HG02885 (cell line): ENCODE results near the gene SLC7A9.

Experiments
- ATAC-seq: cut with Tn5 transposase; IDR thresholded peaks from one replicate; pipeline ENCODE4 v1.9.1; 2021; ENCODE audit warnings: mild to moderate bottlenecking; ENCODE audit not compliant: unreplicated experiment, poor library complexity

SLC7A9 gene

DNA sequence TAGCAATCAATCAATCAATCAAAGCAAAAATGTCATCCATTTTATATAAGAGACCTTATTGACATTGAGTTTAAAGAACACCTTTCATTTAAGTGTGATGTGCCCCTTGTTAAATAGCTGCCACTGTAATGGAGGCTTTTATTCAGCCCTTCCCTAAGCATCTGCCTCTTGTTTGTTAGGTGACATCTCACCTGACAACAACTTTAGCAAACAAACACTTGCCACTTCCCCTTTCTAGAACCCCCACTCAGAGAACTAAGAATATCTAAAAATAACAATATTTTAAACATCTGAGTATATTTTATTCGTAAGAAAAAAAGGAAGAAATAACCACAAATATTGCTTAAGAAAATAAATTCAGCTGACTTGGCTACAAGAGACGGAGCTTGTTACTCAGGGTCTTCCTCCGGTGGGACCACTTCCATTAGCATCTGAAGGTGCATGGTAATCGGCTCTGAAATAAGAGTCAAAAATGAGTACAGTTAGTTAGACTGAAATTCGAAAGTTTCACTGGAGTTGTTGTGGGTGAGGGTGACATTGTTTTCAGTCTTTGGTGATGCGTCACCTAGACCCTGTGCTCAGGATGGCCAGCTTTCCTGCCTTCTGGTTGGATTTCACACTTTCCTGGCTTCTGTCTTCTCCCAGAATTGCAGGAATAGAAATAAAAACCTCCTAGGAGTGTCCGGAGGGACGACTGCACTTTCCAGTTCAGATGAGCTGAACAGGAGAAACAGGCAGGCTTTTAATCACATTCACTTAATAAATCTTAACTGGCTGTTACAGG, 39.1 kb downstream of the SLC7A9 start:
- ATAC-seq, result no peak

DNA sequence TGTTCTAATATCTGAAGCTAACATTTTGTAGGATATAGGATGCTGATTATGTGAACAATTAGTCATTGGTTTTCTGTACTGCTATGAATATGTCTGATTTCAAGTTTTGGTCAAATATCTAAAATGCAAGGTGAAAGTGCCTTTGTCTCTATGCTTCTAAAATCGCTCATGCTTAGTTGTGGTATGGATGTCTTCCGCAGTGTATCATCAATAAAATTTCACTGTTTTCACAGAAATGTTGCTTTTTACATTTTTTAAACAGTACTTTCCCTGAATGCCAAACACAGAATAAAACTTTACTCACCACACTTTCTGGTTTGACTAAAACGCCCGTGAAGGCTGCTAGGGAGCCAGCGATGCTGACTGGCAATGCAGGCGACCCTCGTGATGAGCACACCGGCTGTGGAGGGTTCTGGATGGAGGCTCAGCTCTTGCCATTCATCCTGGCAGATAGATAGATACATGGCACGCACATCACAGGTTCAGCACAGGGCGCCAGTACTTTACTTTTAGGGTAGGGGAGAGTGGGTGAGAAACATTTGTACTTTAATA, 40.1 kb downstream of the SLC7A9 start:
- no peak for ATAC-seq

DNA sequence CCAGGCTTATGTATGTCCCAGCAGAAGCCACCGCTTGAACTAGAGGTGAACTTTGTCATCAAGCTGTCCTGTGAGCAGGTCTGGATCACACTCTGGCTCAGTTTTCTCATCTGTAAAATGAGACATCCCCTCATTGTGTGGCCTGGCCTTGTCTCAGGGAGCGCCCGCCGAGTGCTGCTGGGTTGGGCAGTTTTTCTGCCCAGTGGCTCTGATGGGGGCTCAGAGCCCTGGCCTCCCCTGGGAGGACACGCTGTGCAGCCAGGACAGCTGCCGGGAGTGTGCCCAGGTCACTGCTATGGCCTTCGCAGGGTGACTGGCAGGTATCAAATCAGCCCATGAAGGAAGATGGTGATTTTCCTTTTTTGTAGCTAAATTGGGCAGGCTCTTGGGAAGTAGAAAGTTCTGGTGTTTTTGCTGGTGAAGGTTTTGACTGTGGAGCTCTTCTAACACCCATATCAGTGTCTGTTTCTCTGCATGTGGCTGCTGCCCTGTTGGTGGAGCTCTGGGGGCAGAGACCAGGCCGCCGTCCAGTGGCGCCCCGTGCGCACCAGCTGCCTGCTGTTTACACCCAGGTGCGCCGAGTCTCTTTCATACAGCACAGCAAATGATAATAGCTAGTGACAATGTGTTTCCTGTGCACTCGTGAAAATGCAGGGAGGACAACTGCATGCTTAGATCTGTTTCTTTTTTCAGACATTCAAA, 40.8 kb downstream of the SLC7A9 start:
- ATAC-seq, result no peak

DNA sequence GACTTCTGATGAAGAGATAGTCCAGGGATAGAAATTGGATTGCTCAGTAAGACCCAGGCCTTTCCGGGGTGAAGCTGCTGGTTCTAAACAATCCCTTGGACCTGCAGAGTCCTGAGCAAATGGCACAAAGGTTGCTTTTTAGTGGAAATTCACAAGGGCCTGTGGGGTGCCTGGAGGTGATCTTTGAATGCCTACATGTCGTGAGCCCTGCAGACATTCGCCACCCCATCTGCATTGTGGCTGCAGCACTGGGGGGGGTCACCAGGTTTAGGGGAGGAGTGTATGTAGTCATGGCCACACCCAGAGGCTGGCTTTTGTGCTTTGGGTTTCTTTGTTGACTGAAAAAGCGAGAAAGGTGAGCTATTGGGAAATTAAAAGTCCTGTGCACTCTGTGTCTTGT, 41.4 kb downstream of the SLC7A9 start:
- no peak for ATAC-seq

DNA sequence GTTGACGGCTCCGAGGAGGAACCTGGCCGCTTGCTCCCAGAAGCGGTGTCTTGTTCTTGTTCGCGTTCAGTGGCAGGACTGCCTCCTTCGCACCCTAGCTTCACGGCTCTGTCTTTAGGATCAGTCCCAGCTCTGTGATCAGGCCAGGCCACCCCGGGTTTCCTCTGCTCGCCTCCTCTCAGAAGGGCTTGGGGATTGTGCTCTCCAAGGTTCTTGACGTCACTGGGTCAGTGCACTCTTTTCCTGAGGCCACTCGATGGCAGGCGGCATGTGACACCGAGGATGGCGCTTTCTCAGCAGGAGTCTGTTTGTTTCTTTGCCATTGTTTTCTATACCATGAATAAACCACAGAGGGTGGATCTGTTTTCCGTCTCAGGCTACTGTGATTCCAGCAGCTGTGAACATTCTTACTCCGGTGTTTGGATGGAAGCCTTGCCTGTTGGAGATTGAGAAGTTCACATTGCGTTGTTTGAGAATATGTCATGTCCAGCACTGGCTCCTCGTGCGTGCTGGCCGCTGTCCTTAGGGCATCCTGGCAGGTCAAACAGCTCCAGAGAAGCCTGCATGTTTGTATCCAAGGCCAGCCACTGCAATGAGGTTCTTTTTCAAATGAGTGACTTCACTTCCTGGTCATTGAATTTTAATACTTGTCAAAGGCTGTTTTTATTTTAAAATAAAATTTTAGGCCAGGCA, 44.5 kb downstream of the SLC7A9 start:
- ATAC-seq, result no peak

DNA sequence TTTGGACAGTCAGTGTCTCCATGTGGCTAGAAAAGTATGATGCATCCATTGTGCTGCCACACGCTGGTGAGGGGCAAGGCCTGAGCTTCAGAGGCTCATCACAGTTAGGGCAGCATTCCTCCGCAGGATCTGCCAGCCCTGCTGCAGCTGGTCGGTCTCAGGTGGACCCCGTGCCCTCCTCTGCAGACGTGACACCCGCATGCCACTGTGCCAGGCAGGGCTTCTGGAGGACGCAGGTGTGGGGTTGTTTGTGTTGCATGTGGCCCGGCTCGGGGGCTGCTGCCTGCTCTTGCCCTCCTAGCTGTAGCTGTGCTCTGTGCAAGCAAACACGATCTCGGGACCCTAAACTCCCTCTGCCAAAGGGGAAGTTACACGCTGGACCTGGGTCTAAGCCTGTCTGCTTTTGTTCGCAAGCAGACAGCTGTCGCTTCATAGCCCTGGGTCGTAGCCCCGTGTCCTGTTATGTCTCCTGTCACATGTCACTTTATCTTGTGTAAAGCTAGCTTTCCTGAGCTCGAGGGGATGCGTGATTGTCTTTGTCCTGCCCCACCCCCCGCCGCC, 45.3 kb downstream of the SLC7A9 start:
- ATAC-seq, result no peak

DNA sequence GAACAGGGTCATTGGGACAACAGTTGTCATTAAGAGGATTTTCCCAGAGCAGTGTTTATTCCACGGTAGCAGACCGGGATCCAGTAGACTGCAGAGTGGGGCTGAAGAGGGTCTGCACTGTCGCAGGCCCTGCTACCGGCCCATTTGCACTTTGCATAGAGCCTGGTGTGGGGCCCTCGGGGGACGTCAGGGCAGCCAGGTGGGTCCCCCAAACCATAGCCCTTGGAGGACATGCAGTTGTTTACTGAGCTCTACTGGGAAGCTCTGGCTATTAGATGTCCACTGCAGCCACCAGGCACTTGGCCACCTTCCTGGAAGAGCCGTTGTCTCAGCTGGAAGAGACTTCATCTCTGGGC, 45.8 kb downstream of the SLC7A9 start:
- ATAC-seq, result no peak

DNA sequence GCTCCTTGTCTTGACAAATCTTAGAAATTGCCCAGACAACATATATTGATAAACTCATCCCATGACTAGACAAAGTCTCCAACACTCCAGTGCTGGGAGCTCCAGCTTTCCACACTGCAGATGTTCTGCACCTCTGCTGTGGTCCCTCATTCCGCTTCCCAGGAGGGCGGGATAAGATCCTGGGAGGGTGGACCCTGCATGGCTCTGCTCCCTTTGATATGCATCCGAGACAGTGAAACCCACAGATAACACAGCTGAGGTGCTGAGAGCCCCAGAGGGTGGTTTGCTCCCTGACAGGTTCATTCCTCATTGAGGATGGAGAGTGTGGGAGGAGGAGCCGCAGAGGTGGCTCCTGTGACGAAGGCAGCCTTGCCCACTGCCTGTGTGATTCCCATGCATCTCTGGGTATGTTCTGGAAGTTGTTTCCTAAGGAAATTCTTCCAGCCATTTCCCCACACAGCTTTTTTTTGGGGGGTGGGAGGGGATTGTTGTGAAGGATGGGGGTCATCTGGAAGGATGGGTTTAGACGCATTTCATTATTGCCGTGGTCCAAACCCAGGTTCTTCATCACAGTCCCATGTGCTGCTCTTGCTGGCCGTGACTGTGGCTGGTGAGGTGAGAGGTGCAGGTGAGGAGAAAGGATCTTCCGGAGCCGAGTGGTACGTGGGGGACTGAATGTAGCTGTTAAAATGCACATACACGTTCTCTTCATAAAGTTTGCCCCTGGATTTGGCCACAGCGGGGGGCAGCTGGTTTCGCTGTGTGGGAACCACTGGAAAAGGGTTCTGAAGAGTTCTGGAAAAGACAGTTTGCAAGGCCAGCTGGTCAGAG, 46.4 kb downstream of the SLC7A9 start:
- no peak for ATAC-seq

DNA sequence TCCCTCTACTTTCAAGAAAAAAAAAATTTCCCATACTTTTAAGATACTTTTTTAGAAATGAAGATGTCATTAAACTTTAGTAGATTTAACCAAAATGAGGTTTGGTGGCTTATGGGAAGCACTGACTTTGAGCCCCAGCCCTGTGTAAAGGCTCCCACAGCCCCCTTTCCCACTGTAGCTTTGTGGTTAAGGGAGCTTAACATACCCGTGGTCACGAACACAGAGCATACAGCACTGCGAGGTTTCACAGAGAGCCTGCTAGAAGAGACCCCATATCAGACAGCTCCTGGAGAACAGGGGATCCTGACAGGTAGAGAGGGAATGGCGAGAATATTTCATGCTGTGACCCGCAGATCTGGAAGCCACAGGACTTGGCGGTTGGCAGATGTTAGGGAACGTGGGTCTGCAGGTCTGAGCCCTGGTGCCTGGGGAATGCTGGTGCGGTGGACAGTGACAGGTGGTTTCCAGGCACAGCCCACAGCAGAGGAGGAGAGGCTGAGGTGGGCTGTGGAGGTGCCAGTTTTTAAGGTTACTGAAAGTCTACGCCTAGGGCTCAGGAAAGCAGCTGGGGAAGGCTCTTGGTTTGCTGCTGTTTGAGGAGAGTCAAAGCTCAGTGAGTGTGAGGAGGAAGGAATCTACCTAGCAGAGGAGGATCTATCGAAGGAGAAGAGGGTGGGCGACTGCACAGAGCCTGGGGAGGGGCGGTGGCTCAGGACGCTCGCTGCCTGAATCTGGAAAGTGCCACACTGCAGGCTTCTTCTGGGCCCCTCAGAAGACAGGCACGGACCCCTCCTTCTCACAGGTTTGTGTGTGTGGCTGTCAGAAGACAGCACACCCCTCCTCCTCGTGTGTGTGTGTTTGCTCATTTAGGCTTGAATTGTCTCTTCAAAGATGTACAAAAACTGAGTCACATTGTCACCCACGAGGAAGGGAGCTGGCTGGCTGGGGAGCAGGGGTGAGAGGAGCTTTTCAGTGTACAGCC, 49.9 kb downstream of the SLC7A9 start:
- ATAC-seq, result no peak

DNA sequence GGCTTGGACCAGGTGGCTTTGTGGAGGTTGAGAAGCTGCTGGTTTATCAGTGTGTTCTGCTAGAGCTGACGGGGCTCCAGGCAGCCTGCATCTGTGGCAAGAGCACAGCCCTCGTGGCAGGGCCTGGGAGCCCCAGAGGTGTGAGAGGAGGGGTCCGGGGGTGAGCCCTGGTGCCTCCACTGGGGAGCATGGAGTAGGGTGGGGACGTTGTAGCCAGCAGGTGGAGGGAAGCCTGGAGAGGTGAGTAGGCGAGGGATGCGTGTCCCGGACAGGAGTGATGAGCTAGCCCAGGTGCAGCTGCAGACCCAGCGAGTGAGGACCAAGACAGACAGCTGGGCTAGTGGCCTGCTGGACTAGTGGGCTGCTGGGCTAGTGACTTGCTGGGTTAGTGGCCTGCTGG, 51.0 kb downstream of the SLC7A9 start:
- ATAC-seq, result no peak

DNA sequence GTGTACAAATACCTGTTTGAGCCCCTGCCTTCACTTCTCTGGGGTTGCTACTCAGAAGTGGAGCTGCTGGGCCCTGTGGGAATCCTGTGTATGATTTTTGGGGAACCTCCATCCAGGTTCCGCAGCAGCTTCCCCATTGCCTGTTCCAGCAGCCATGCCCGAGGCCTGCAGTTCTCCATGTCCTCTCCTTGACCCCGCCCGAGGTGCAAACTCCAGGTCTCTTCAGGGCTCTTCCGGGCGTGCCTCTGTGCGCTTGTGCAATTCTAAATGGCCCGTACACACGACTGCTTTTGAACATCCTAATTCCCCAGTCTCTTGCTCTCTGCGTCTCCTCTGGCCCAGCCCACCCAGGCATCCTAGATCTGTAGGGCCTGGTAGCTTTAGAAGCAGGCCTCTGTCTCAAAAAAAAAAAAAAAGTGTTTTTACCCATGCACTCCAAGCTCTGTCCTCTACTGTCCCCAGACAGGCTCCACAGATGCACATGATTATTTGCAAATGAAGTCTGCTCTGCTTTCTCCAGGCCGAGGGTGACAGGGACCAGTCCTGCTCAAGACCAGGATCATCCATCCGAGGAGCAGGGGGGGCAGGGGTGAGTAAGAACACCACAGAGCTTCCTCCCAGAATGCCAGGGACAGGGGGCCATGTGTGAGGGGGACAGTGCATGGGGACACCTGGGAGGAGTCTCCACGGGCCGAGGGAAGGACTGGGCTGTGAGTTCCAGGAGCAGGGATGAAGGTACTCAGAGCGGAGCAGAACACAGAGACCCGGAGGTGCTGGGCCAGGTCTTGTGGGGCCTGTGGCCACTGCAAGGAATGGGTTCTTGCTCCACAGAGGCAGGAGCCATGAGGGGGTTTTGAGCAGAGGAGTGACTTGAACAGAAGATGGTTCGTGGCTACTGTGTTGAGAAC, 51.7 kb downstream of the SLC7A9 start:
- no peak for ATAC-seq

DNA sequence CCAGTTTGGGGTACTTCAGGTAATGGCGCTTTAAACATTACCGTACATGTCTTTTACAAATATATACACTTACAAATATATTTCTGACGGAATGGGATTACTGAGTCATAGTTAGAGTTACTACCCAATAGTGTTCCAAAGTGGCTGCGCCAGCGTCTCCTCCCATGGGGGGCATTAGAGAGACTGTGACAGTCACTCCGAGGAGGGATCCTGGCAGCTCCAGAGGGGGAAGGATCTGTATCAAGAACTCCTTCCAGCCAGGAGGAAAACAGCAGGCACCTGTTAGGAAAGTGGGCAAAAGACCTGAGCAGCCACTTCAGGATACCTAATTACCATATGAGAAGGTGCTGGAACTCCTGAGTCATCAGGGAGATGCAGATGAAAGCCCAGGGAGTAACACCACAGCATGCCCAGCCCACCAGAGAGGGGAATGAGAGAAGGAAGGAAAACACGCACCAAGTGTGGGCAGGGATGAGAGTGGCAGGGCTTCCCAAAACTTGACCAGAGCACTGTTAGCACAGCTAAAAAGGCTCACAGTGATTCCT, 52.9 kb downstream of the SLC7A9 start:
- ATAC-seq, result no peak

DNA sequence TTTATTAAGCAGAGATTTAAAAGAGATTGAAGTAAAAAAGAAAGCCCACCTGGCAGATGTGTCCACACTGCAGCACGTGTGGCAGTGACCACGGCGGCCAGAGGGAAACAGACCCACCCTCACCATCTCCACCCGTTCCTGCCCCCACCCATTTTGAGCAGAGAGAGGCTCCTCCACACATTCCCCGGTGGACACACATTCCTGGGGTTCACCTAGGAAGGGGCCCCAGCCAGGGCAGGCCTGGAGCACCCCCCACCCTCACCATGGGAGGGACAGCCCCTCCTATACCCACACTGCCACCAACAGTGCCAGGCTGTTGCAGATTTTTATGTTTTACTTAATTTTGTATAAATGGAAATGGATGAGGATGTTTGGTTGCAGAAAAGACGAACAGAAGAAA, 54.9 kb downstream of the SLC7A9 start:
- no peak for ATAC-seq

DNA sequence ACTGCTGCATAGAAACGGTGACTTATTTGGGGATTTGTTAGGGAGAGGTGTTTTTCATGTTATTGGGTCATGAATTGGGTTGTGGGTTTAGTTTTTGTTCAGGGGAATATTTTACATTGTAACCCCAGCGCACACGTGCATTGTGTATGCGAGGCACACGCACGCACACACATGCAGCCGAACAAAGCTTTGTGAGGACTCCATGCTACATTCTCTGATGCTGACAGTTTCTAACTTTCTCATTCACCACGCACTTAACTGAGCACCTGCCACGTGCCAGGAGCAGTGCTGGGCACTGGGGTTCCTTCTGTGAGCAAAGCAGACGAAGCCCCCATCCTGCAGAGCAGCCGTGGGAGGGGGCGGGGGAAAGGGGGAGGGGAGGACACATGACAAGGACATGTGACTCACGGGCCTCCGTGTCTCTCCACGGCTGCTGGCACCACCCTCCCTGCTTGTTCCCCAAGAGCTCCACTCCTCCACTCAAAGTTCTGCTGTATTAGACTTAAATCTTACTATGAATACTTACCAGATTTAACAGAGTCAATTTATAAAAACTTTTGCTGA, 55.6 kb downstream of the SLC7A9 start:
- no peak for ATAC-seq

DNA sequence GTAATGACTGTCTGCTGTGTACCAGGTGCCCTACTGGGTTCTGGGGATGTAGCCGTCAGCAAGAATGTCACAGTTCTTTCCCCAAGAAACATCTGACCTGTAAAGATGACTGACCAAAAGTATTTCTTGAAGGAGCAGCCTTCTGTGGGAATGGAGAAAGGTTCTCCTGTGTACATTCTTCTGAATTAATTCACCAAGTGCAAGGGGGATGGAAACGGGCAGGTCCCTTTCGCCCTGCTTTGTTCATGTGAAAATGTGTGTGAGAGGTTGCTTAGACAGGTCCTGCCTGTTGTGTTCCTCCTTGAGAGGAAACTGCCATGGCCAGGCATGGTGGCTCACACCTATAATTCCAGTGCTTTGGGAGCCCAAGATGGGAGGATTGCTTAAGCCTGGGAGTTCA, 57.0 kb downstream of the SLC7A9 start:
- ATAC-seq, result no peak

DNA sequence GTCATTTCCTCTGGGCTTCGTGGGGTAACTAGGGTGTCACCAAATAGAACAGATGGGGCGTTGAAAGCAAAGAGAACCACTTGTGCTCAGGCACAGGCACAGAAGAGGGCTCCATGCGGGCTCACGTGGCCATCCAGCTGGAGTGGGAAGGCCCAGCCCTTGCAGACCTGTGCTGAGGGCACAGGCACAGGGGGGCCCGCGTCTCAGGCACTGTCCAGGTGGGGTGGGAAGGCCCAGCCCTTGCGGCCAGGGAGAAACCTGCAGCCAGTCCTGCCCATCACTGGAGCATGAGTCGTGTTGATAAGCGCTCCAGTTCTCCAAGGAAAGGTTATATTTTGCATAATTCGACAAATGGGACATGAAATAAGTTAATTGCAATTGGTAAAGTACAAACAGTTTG, 57.5 kb downstream of the SLC7A9 start:
- no peak for ATAC-seq

DNA sequence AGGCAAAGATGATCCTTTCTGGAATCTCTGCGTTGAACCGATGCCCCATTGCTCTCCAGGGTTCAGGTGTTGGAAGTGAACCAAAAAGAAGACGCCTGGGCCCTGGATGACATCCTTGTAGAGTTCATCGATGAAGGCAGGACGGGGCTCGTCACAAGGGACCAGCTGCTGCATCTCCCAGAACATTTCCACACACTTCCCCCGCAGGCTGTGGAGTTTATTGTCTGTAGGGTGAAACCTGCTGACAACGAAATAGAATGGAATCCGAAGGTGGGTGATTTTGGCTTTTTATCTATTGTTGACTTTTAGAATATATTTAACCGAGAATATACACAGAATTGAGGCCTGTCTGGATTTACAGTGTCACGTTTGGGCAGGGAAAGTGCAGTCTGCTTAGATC, 58.4 kb downstream of the SLC7A9 start:
- ATAC-seq, result no peak
